Germinal center (tissue), 1 donor: ENCODE results near the gene TRIM6.
"Not testable (repeated sequence)": the region's sequence is repeated elsewhere in the genome, so short reads cannot be mapped to it uniquely, and the experiment has no call there.

Source experiments
- DNase-seq: peaks from one replicate; pipeline ENCODE4 v3.0.0; 2012; ENCODE audit warnings: mixed read lengths, low spot score

TRIM6 gene

DNA sequence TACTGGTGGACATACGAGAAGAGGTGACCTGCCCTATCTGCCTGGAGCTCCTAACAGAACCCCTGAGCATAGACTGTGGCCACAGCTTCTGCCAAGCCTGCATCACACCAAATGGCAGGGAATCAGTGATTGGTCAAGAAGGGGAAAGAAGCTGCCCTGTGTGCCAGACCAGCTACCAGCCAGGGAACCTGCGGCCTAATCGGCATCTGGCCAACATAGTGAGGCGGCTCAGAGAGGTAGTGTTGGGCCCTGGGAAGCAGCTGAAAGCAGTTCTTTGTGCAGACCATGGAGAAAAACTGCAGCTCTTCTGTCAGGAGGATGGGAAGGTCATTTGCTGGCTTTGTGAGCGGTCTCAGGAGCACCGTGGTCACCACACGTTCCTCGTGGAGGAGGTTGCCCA is 6.9 kb downstream of the TRIM6 start:
- no peak for DNase-seq

DNA sequence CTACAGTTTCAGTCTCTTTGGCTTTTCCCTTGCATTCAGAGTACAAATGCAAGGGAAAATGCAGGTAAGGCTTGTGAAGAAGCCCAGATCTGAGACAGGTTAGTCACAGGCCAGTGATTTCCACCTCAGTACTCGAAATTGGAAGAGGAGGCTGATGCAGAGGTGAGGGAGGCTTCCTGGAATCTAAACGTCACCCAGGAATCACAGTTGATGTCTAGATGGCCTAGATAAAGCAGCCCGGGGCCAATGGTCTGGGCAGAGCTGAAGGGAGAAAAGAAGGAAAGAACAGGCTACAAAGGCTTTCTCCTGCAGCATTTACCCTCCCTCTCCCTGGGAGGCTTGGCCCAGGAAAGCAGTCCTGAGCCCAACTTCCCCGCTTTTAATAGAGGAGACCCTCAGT is 8.5 kb downstream of the TRIM6 start:
- no peak for DNase-seq

DNA sequence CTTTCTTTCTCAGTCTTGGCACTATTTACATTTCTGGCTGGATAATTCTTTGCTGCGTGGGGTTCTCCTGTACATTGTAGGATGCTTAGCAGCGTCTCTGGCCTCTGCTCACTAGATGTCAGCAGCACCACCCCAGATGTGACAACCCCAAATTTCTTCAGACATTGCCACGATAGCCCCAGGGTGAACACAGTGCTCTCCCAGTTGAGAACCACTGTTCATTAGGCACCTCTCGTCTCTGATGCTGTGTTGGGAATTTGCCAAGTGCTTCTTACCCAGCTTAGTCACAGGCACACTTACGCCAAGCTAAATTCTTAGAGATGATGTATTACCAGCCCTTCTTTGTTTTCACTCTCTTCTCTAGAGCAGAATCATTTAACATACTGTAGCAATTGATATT is 9.4 kb downstream of the TRIM6 start:
- DNase-seq = no peak

DNA sequence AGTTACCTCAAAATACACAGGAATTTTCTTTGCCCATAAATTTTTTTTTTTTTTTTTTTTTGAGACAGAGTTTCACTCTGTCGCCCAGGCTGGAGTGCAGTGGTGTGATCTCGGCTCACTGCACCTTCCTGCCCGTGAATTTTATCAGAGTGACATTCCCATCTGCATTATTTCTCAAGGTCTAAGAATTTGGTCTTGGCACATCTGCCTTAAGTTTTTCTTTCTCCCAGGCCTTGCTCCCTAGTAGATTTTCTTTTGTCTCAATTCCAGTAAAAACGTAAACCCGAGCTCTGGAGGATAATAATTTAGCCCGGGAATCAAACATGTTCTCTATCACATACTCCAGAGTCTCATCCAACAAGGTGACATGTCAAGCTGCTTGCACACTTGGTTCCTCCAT is 12.4 kb downstream of the TRIM6 start:
- DNase-seq = no peak

DNA sequence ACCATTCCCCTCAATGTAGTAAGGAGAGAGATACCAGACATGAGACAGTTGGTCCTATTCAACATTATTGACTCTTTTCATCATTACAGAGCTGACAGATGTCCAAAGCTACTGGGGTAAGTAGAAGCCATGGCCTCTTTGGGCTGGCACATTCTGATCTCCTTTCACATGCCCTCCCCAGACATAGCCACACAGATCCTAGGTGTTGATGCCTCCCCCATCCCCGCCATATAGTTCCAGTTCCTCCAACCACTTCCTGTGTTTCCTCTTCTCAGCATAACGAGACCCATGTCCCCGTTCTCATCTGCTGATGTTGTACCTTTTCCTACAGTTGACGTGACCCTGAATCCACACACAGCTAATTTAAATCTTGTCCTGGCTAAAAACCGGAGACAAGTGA is 14.0 kb downstream of the TRIM6 start:
- DNase-seq = no peak

DNA sequence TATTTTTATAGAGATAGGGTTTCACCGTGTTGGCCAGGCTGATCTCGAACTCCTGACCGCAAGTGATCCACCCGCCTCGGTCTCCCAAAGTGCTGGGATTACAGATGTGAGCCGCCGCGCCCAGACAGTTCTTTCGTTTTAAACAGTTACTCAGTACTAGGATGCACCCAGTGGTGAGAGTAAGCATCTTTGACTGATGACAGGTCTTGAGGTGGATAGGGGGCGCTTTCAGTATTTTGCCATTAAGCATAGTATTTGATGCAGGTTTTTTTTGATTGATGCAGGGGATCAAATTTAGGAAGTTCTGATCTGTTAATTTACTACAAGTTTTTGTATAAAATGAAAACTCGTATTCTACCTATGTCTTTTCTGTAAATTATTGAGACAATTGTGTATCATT is 15.2 kb downstream of the TRIM6 start:
- no peak for DNase-seq

DNA sequence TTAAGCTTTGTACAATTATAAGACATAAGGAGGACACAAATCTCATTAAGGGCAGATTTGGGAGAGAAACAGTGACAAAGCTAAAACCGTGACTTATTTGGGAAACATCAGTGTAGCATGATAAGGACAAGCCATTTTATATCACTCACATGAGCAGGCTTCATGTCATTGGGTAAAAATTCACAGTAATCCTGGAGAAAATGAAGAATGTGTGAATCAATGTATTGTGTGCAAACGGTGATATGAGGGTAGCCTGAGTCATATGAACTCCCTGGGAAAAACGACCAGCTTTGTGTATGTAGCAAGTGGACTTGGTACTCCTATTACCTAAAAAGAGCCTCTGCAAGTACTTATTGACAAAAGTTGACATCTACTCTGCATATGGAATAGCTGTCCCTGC is 22.4 kb downstream of the TRIM6 start:
- no peak for DNase-seq

DNA sequence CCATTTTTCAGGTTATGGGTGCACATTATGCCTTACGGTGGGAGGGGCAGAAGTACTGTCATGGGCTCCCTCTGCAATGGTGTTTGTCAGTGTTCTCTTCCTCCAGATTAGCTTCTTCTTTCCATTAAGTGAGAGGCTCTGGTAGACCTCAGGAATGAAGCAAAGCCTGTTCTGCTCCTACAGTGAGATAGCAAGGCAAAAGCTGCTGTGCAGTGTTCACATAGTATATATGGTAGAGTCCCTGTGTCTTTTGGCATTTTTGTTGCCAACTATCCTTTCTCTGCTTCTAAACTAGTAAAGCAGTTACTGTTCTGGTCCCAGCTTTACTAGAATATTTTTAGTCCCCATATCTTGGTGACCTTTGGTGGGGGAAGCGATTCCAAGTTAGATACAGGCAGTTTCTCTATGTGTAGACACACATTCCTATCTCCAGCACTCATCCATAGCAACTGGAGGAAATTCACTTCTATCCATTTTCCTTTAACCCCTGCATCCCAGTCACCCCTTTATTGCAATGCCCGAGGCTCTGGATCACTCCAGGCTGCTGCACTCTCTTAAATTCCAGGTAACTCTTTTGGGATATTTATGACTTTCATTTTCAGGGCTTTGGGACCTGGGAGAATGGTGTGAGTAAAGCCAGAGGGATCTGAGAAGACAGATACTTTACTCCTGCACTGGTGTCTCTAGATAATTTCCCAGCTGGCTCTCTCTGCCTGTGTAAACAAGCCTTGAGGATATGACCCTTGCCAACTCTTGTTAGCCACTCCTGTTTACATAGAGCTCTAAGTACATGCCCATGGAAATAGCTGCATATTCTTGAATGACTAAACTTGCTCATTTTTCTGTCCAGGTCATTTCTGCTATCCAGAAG is 24.4 kb downstream of the TRIM6 start:
- DNase-seq = no peak

DNA sequence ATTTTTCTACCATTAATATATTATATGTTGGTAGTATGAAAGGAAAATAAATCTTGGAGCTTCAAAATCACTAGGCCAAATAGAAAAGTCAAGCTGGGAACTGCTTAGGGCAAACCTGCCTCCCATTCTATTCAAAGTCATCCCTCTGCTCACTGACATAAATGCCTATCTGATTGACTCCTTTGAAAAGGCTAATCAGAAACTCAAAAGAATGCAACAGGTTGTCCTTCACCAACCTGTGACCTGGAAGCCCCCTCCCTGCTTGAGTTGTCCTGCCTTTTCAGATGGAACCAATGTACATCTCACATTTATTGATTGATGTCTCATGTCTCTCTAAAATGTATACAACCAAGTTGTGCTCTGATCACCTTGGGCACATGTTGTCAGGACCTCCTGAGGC is 25.1 kb downstream of the TRIM6 start:
- DNase-seq = no peak

DNA sequence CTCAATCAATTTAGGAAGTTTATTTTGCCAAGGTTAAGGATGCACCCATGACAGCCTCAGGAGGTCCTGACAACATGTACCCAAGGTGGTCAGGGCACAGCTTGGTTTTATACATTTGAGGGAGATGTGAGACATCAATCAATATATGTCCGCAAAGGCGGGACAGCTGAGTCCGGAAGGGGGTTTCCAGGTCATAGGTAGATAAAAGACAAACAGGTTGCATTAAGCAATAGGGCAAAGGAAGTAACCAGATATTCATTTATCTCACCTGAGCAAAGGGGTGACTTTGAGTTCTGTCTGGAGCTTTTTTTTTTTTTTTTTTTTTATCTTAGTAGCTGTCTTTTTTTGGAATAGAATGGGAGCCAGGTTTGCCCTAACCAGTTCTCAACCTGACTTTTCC is 26.4 kb downstream of the TRIM6 start:
- no peak for DNase-seq

DNA sequence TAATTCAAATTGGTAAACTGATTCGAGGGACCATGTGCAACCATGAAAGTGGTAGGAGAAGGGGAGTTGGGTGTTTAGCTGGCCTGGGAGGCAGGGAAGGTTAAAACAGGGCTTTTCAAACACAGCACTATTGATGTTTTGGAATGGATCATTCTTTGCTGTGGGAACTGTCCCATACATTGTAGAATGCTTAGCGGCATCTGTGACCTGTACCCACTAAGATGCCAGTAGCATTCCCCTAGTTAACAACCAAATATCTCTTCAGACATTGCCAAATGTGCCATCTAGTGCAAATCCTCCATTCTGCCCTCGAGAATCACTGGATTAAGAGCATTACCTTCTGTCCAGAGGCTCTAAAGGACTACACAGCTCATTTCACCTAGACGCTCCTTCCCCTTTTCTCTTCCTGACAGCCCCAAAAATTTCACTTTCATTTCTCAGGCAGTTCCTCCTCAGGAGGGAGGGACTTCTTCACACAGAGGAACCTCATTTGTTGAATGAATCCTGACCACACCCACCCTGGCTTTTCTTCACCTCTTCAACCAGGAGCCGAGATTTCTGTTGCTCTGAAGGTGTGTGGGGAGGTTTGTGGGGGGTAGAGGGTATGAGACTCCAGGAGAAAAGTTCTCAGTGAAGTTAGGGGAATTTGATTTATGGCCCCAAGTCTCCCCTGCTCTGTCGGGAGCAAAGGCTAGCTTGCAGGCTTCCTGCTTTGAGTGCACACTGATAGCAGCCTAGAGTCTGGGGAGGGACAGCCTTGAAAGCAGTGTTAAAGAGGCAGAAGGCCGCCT is 28.2 kb downstream of the TRIM6 start, which contains the start of gene TRIM34:
Gene TRIM34 (plus strand): TSS at position 513 of the 791 bp plus-strand sequence. CDS start 7,331 bp downstream, outside the sequence.
- DNase-seq = peak; percentile 92

DNA sequence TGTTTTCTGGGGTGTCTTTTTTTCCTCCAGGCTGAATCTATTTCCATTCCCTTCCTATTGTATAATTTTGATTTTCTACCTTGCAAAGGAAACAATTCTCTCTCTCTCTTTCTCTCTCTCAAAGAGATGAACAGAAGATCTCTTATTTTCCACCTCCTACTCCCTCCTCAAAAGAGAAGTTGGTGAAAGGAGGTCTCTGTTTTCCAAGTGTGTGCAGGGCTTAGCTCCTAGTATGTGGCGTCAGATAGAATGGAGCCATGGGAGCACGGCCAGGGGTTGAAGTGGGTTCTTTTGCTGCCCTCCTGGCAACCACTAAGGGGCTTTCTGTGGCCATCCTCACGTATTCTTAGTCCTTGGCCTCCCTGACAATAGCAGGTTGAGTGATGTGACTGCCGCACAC is 28.8 kb downstream of the TRIM6 start:
- DNase-seq = peak; percentile 13

DNA sequence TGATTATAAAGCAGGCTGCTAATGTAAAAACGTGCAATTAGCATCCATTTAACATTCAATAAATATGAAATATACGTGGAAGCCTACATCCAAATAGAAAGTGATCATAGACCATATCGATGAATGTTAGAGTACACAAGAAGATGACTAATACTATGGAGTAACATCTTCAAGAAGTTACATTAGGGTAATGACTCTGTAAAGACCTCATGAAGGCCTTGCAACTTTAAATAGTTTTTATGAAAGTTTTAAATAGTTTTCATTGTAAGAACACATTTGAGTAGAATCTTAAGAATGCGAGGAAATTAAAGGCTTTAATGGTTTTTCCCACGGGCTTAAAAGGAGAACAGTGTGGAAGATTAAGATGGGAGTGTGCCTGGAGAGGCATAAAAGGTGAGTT is 29.8 kb downstream of the TRIM6 start:
- no peak for DNase-seq

DNA sequence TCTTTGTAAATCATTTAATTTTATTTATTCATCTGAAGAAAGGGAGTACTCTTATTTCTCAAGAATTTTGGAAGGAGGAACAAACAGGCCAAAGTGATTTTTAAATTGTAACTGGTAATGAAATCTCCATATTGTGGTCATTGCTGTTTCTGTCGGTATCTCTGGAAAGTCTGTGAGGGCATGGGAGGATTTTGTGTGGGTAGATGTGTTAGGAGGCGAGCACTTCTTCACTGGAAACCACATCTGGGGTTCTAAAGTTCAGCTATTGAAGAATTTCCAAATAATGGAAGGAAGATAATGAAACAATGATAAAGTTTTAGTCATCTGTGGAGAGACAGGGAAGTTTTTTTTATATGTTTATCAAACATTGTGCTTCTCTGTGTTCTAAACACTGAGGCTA is 35.0 kb downstream of the TRIM6 start:
- DNase-seq = no peak

DNA sequence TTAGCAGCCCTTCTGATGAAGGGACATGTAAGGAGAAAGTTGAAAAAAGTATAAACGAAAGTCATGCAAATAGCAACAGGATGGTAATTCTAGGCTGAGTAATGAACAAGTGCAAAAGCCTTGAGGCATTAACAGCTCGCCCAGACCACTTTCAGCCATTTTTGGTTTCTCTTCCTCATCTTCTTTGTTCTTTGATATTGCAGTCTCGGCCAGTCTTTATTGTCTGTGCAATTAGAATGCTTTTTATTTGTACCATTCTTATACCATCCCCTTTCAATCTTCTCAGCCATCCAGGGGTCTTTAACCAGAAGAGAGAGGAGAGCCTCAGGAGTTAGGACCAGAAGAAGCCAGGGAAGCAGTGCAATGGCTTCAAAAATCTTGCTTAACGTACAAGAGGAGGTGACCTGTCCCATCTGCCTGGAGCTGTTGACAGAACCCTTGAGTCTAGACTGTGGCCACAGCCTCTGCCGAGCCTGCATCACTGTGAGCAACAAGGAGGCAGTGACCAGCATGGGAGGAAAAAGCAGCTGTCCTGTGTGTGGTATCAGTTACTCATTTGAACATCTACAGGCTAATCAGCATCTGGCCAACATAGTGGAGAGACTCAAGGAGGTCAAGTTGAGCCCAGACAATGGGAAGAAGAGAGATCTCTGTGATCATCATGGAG is 35.7 kb downstream of the TRIM6 start:
- DNase-seq = peak; percentile 54

DNA sequence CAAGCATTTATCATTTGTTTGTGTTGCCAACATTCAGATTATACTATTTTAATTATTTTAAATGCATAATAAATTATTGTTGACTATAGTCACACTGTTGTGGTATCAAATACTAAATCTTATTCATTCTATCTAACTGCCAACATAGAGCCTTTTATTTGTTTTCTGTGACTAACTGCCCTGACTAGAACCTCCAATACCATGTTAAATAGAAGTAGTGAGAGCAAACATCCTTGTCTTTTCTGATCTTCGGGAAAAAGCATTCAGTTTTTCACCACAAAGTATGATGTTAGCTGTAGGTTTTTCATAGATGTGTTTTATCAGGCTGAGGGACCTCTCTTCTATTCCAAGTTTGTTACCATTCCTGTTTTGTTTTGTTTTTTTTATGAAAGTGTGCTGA is 43.5 kb downstream of the TRIM6 start:
- no peak for DNase-seq

DNA sequence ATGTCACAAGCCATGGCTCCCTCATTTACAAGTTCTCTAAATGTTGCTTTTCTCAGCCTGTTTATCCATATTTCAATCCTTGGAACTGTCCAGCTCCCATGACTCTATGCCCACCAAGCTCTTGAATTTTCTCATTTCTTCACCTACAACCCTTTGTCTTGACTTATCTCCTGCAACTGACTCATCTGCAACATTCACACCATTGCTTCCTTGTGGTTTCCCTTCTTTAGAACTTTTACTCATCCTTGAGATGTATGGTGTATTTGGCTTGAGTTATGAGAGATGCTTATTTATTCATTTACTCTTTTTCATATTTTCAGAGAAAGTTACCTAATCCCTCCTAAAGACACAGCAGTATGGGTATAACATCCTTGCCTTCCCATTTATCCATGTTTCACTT is 47.1 kb downstream of the TRIM6 start:
- no peak for DNase-seq

DNA sequence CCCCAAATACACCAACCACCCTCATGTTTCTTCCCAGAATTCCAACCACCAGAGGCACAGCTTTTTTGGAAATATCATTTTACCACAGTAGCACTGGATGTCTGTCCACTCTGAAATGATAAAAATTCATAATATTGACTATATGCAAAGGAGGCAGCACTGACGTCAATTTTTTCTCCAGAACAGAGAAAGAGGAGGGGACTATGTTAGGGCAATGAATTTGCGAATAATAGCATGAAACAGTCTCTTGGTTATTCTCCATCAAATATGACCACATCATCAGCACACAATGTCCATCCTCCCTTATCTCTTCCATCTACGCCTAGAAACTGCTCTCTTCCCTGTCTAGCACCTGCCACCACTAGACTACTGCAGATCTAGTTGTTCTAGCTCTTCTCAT is 49.7 kb downstream of the TRIM6 start:
- no peak for DNase-seq

DNA sequence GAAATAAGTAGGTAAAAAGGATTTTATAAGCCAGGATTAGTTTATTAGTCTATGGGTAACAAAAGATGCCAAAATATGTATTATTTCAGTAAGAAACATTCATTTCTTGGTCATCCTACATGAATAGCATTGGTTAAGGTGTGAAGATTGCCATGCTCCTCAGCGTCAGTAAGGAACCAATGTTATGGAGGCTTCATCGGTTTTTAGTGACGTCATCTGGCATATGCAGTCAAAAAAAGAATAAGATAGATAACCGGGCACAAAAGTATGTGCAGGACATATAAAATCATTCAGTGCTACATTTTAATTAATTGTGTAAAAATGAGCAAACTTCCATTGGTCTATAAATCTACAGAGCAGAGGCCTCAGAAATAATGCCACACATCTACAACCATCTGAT is 59.0 kb downstream of the TRIM6 start:
- DNase-seq = no peak

DNA sequence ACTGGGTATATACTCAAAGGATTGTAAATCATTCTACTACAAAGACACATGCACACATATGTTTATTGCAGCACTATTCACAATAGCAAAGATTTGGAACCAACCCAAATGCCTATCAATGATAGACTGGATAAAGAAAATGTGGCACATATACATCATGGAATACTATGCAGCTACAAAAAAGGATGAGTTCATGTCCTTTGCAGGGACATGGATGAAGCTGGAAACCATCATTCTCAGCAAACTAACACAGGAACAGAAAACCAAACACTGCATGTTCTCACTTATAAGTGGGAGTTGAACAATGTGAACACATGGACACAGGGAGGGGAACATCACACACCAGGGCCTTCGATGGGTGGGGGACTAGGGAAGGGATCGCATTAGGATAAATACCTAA is 60.5 kb downstream of the TRIM6 start:
- not testable (repeated sequence) for DNase-seq

DNA sequence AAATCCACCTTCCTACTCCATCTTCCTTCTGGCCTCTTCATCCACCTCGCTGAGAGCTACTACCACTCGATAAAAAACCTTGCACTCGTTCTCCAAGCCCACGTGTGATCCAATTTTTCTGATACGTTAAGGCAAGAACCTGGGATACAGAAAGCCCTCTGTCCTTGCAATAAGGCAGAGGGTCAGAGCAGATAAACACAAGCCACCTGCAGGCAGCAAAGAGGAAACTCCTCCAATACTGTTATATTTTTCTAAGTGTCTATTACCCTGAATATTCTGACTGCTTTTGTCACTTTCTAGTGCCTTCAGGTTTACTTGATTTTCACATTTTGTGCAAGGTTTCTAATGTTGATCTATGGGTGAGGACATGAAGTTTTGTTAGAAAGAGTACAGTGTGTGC is 61.9 kb downstream of the TRIM6 start:
- DNase-seq = no peak
